Fibroblast of the conjunctiva (primary cell): ENCODE results near the gene GP2.
"Not testable (repeated sequence)": the region's sequence is repeated elsewhere in the genome, so short reads cannot be mapped to it uniquely, and the experiment has no call there.

Experiments
- DNase-seq: peaks from one replicate; pipeline ENCODE4 v3.0.0-alpha.2; 2010; ENCODE audit warnings: low read depth

The GP2 gene

DNA sequence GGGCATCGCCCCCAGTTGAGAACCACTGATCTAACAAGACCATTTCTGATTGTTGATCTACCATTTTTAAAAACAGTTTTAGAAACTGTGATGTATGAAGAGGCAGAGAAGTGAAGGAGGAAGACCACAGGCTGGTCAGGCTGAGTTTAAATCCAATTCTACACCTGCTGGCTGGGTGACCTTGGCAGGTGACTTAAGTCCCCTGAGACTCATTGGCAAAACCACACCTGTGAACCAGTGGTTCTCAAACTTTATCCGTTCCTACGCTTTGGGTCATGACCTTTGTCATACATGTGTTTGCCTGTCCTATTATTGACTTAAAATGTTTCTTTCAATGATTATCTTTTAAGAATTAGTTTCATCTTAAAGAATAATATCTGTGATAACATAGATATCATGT lies 2.3 kb downstream of the GP2 start:
- no peak for DNase-seq

- DNase-seq = no peak
Measured at GRCh38 chr16:20323591-20324117, 3.7 kb downstream of the GP2 start.

DNA sequence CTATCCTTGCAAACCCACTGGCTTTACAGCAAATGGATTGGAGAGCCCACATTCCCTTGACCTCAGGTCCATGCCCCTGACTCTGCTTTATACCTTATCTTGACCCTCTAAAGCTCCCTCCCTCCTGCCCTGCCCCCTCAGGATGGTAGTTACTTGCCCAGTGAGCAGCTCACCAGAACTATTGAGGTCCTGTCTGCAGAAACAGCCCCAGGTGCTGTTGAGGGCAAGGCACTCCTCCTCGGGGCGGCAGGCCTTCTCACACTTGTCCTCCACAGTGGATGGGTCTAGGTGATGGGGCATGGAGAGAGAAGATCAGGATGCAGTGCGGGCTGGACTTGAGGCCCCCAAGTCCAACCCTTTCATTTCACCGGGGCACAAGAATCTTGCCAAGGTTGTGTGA lies 4.6 kb downstream of the GP2 start:
- DNase-seq = no peak

- no peak for DNase-seq
Measured at GRCh38 chr16:20321671-20322070, 5.6 kb downstream of the GP2 start.

DNA sequence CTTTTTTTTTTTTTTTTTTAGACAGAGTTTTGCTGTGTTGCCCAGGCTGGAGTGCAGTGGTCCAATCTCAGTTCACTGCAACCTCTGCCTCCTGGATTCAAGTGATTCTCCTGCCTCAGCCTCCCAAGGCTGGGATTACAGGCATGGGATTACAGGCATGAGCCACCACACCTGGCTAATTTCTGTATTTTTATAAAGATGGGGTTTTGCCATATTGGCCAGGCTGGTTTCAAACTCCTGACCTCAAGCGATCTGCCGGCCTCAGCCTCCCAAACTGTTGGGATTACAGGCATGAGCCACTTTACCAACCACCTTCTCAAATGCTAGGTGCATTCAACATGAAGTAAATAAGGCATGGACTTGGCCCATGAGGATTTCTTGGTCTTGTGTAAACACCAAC lies 6.3 kb downstream of the GP2 start:
- not testable (repeated sequence) for DNase-seq

GRCh38 chr16:20320592-20320991 lies 6.7 kb downstream of the GP2 start:
- no peak for DNase-seq

DNA sequence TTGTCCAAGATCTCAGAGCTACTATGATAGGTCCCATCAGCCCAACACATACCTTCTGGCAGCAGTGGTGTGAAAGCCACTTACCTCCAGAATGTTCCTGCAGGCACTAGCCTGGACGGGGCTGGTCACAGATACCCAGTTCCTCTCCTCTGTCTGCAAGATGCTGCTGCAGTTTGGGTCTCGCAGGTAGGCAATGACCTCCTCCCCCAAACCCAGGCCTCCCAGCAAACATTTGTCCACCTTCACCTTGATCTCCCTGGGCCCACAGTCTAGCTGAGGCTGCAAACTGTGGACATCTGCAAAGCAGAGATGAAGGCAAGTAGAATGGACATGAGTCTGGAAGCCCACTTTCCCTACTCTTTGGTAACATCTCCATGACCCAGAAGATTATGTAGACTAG lies 7.1 kb downstream of the GP2 start:
- no peak for DNase-seq

DNA sequence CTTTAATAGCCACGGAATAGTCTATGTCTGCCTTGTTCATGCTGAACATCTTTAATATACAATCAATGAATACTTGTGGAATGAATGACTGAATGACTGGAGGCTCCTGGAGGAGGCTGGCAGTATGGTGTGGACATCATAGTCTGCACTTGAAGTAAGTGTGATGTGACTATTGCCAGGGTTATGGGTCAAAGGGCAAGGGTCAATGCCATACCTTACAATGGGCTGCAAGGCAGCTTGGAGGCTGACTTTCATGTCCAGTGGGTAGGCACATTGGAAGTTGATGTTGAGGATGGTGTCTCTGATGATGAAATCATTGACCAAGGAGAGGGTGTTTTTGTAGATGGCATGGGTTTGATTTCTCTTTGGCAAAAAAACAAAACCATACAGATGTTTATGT lies 7.9 kb downstream of the GP2 start:
- DNase-seq = no peak

DNA sequence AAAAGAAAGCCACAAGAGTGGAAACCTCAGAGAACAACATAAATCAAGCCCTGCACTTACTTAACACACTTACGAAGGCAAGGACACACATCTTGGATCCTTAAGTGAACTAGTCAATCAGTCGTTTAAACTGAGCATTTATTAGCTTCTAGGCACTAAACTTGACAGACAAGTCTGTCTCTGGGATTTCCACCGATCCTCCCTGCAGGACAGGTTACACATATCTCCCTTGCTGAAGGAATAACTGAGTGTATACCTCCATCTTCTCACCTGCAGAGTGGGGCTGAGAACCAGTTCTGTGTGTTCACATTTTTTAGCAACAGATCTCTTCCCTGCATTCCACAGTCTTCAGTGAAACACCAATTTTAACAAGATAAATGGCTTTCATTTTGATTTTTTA lies 8.9 kb downstream of the GP2 start:
- DNase-seq = no peak

DNA sequence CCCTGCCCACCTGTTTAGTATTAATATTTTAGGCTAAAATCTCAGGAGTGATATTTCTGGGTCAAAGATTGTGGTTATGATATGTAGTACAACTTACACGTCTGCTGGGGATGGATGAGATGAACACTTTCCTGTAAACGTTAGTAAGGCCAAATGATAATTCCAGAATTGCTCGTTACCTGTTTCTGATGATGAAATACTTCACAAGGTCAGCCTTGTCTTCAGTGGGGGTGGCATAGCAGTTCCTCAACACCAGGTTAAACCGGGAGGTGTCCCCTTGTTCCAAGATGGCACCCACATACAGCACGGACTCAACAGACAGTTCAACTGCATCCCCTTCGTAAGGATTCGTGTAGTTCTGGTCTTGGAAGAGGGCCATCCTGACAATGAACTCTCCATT lies 9.3 kb downstream of the GP2 start:
- no peak for DNase-seq

- DNase-seq = no peak
Measured at GRCh38 chr16:20317117-20317516, 10.2 kb downstream of the GP2 start.

DNA sequence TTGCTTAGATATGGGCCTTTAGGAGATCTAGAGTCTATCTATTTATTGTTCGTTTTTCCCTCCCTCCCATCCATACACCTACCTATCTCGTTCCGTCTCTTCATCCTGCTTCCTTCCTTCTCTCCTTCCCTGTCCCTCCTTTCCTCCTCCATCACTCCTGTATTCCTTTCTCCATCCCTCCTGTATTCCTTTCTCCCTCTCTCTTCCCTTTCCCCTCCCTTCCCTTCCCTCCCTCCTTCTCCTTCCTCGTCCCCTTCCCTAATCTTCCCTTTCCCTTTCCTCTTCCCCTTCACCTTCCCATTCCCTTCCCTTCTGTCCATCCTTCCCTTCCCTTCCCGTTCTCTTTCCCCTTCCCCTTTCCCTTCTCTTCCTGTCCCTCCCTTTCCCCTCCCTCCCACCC lies 10.6 kb downstream of the GP2 start:
- DNase-seq = no peak

GRCh38 chr16:20315764-20316163 lies 11.5 kb downstream of the GP2 start:
- no peak for DNase-seq

DNA sequence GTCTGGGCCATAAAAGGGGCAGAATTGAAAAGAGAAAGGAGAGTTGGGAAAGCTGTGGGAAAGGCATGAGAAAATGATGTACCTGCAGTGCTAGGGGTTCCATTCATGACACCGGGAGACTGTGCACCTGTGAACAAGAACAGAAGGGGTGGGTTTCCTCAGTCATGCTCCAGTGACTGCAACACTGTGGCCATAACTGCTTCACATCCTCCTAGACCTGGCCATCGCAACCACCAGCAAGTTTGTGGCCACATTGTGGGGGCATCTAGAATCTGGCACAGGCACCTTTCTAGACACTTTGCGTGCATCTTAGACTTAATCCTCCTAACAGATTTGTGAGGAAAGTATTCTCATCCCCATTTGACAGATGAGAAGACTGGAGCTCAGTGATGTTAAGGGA lies 12.7 kb downstream of the GP2 start:
- no peak for DNase-seq

- no peak for DNase-seq
Measured at GRCh38 chr16:20313741-20314140, 13.6 kb downstream of the GP2 start.

DNA sequence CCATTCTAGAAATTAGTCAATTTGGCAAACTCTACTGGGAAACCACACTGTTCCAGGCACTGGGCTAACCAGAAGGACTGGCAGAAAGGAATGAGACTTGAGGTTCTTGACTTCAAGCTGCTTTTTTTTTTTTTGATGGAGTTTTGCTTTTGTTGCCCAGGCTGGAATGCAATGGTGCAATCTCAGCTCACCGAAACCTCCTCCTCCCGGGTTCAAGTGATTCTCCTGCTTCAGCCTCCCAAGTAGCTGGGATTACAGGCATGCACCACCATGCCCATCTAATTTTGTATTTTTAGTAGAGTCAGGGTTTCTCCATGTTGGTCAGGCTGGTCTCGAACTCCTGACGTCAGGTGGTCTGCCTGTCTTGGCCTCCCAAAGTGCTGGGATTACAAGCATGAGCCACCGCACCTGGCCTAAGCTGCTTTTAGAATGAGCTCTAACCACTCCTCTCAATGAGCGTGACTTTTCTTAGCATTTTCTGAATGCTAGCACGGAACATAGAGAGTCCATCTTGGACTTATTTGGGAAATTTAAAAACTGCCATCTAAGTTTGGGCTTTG lies 14.7 kb downstream of the GP2 start:
- not testable (repeated sequence) for DNase-seq

GRCh38 chr16:20311548-20311947 lies 15.8 kb downstream of the GP2 start:
- DNase-seq = no peak

- DNase-seq = no peak
Measured at GRCh38 chr16:20310421-20311395, 16.6 kb downstream of the GP2 start.

DNA sequence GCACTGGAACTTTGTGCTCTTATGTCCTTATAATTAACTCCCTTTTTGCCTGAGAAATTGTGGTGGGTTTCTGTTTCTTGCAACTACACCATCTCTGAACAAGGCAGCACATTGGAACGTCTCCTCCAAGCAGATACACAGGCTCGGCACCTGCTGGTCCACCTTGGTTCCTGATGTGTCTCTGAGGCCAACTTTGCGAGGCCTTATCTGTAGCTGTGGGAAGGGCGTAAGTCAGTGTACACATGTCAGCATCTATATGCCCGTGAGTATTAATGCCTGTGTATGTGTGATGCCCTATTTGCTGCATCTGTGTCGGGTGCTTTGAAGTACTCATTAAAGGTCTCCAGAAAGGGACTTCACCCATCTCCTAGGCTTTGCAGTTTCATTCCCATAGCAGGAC lies 17.5 kb downstream of the GP2 start:
- no peak for DNase-seq

- DNase-seq = no peak
Measured at GRCh38 chr16:20308801-20309590, 18.3 kb downstream of the GP2 start.

DNA sequence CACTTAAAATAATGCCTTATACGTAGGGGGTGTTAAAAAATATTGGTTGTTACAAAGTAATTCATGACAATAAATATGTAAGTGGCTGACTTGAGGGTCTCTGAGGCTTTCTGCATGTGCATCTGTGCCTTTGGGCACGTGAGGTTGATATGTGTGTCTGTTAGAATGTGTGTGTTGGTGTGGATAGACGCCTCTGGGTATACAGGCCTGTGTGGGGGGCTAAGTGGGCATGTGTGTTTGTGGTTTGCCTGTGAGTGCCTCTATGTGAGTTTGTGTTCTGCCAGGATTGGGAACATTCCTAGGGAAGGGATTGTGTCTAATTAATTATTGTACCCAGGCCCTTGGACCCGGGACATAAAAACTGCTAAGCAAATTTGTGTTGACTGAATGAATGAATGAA lies 19.0 kb downstream of the GP2 start:
- DNase-seq = no peak

- DNase-seq = no peak
Measured at GRCh38 chr16:20307791-20308190, 19.5 kb downstream of the GP2 start.

DNA sequence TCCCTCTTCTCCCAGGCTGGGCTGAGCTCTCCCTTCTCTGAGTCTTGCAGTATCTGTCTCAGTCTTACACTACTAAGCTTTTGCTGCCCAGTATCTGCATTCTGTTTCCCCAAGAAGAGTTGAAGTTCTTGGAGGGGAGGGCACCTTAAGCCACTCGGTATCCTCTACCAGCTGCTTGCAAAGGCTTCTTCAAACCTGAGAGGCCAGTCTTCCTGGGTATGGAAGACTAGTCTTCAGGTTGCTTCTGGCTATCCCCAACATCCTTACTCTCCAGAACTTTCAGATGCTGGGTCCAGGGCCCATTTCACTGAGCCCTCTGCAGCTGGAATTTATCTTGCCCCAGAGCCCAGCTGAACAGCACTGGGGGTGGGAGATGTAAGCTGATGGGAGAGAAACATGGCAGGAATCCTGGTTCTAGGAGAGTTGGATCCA lies 20.1 kb downstream of the GP2 start:
- no peak for DNase-seq
